Fibroblast of pulmonary artery (primary cell): ENCODE results near the gene PBRM1.

Source experiments
- DNase-seq: peaks from one replicate; pipeline ENCODE4 v3.0.0-alpha.2; 2010; ENCODE audit warnings: low read depth
- H3K4me3 ChIP-seq: replicated peaks from 2 replicates; pipeline ENCODE4 v1.5.1; 2011; ENCODE audit warnings: low read depth, mild to moderate bottlenecking, control low read depth, low read length, moderate library complexity
- TF ChIP-seq, protein P1 (sequence below): IDR thresholded peaks from 2 replicates; pipeline ENCODE4 v1.5.1; 2011; ENCODE audit warnings: mild to moderate bottlenecking, control low read depth, low read length, inconsistent platforms; ENCODE audit errors: missing control alignments

The PBRM1 gene

DNA sequence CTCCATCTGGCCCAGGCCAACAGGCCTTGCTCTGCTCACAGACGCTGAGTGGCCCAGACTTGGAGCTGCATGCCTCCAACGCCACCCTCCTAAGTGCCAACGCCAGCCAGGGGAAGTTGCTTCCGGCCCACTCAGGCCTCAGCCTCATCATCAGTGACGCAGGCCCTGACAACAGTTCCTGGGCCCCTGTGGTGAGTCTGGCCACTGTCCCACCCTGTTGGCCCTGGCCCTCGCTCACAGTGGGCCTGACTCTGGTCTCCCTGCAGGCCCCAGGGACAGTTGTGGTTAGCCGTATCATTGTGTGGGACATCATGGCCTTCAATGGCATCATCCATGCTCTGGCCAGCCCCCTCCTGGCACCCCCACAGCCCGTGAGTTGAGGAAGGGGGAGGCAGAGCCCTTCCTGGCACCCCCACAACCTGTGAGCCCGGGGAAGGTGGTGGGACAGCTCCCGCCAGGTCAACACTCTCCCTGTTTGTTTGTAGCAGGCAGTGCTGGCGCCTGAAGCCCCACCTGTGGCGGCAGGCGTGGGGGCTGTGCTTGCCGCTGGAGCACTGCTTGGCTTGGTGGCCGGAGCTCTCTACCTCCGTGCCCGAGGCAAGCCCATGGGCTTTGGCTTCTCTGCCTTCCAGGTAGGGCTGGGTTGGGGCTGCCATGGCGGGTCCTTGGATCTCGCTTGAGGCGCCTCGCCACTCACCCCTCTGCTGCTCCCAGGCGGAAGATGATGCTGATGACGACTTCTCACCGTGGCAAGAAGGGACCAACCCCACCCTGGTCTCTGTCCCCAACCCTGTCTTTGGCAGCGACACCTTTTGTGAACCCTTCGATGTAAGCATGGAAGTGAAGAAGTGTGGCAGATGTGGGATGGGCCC, 162.1 kb downstream of the PBRM1 start:
- TF ChIP-seq, protein P1, sequence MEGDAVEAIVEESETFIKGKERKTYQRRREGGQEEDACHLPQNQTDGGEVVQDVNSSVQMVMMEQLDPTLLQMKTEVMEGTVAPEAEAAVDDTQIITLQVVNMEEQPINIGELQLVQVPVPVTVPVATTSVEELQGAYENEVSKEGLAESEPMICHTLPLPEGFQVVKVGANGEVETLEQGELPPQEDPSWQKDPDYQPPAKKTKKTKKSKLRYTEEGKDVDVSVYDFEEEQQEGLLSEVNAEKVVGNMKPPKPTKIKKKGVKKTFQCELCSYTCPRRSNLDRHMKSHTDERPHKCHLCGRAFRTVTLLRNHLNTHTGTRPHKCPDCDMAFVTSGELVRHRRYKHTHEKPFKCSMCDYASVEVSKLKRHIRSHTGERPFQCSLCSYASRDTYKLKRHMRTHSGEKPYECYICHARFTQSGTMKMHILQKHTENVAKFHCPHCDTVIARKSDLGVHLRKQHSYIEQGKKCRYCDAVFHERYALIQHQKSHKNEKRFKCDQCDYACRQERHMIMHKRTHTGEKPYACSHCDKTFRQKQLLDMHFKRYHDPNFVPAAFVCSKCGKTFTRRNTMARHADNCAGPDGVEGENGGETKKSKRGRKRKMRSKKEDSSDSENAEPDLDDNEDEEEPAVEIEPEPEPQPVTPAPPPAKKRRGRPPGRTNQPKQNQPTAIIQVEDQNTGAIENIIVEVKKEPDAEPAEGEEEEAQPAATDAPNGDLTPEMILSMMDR, result no peak
- no peak overlapping the region for H3K4me3 ChIP-seq
- no peak for DNase-seq

DNA sequence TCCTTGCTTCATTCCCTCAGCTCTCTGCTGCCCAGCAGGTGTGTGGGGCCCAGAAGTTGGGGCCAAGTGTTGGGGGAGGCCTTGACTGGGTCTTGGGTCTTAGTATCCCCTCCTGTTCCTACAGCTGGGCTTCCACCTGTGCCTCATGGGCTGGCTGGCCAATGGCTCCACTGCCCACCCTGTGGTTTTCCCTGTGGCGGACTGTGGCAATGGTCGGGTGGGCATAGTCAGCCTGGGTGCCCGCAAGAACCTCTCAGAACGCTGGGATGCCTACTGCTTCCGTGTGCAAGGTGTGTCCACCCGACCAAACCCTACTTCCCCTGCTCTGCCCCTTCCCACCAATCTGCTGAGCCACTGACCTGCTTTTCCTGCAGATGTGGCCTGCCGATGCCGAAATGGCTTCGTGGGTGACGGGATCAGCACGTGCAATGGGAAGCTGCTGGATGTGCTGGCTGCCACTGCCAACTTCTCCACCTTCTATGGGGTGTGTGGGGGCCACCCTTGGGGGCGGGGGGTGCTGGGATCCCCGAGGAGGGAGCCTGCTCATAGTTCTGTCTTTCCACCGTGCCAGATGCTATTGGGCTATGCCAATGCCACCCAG, 163.0 kb downstream of the PBRM1 start:
- TF ChIP-seq, protein P1, result no peak
- DNase-seq, result no peak

DNA sequence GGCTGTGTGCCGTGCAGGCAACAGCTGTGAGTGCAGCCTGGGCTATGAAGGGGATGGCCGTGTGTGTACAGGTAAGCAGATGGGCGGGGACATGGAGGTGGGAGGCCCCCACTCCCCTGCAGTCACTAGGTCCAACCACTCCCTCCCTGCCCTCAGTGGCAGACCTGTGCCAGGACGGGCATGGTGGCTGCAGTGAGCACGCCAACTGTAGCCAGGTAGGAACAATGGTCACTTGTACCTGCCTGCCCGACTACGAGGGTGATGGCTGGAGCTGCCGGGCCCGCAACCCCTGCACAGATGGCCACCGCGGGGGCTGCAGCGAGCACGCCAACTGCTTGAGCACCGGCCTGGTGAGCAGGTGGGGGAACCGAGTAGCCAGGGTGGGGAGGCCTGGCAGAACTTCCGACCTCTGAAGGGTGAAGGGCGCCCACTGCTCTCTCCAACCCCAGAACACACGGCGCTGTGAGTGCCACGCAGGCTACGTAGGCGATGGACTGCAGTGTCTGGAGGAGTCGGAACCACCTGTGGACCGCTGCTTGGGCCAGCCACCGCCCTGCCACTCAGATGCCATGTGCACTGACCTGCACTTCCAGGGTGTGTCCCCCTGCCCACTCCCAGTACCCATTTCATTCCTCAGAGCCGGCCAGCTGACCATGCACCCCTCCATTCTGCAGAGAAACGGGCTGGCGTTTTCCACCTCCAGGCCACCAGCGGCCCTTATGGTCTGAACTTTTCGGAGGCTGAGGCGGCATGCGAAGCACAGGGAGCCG, 163.6 kb downstream of the PBRM1 start:
- TF ChIP-seq, protein P1, result no peak
- H3K4me3 ChIP-seq, result no peak overlapping the region
- no peak for DNase-seq

More for the DNA sequence above, 163.0 kb downstream of the PBRM1 start:
- no peak overlapping the region for H3K4me3 ChIP-seq

DNA sequence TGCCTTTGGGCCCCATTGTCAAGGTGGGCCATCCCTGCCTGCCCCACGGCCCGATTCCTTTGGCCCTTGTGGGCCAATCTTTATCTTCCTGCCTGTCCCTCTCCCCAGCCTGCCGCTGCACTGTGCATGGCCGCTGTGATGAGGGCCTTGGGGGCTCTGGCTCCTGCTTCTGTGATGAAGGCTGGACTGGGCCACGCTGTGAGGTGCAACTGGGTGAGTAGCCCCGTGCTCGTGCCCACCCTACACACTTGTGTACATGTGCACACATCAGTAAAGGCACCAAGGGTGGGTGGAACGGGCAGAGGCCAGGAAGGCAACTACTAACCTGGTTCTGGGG, 164.3 kb downstream of the PBRM1 start:
- TF ChIP-seq, protein P1, result no peak
- H3K4me3 ChIP-seq, result no peak overlapping the region
- no peak for DNase-seq

DNA sequence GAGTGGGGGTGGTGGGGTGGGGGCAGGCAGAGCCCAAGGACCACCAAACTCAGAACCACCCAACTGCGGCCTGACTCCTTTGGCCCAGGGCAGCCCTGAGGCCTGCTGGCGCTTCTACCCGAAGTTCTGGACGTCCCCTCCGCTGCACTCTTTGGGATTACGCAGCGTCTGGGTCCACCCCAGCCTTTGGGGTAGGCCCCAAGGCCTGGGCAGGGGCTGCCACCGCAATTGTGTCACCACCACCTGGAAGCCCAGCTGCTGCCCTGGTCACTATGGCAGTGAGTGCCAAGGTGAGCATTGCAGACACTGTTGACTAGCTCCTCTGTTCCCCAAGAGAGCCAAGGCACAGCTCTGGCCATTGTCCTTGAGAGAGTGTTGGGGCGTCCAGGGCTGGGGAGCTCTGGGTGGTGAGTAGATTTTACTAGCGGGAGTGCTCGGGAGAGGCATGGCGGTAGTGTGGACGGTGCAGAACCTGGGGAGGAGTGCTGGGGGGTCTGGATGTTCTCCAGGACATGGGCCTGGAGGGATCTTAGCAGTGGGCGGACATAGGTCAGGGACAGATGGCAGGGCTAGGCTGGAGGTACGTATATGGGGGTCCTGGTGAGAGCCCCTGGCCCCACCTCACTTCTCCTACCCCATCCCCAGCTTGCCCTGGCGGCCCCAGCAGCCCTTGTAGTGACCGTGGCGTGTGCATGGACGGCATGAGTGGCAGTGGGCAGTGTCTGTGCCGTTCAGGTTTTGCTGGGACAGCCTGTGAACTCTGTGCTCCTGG, 164.8 kb downstream of the PBRM1 start:
- TF ChIP-seq, protein P1, result no peak
- H3K4me3 ChIP-seq, result no peak overlapping the region
- DNase-seq, result no peak

DNA sequence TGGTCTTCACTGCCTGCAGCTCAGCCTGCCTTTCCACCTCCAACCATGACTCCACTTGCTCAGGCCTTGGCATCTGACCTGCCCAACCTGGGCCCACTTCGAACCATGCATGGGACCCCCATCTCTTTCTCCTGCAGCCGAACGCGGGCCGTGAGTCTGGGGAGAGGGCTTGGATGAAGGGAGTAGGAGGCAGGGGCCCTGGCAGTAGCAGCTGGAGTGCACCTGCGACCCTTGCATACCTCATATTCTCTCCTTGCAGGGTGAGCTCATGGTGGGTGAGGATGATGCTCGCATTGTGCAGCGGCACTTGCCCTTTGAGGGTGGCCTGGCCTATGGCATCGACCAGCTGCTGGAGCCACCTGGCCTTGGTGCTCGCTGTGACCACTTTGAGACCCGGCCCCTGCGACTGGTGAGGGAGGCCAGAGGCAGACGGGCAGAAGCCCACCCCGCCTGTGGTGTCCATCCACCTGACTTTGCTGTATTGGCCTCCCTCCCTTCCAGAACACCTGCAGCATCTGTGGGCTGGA, 165.5 kb downstream of the PBRM1 start:
- TF ChIP-seq, protein P1, result no peak
- no peak for DNase-seq
- H3K4me3 ChIP-seq, result no peak overlapping the region
